ENCODE measurements around the gene ADISSP. TPM values are rescaled to one million over a fixed set of nuclear protein-coding genes. Genes with fewer than 3 reads are reported as not detected.

ADISSP gene
- 10 to 100 TPM in 6 of 9 donors, 1 to 10 TPM in 3; 7.8 to 22.2 (median 13.7) TPM for total RNA-seq
- 10 to 100 TPM in 1 of 2 donors, 1 to 10 TPM in 1; 9.8 to 19.3 TPM for polyA plus RNA-seq
- long read RNA-seq, donor 1, transcript C20orf27-202 (6 exons, 1,886 nt) = major isoform, 23 of 26 reads
- long read RNA-seq, donor 1, partial matches to known transcripts = 3 of 26 reads
- long read RNA-seq, donor 1, other reads (novel, unspliced or antisense) = 0 of 26 reads
- long read RNA-seq, donor 2, transcript C20orf27-202 (6 exons, 1,886 nt) = major isoform, 20 of 26 reads
- long read RNA-seq, donor 2, partial matches to known transcripts = 3 of 26 reads
- long read RNA-seq, donor 2, other reads (novel, unspliced or antisense) = 0 of 26 reads
- long read RNA-seq, donor 3, transcript C20orf27-202 (6 exons, 1,886 nt) = major isoform, 14 of 15 reads
- long read RNA-seq, donor 3, partial matches to known transcripts = 0 of 15 reads
- long read RNA-seq, donor 3, other reads (novel, unspliced or antisense) = 1 of 15 reads

- ATAC-seq = peak; percentile 96 to 98 (median 96)
- Histone ChIP-seq H3K4me1 (peaks cover 0 to 47% (median 22%) of the 10 kb centered on the region in 12 donors), H3K9me3 (no peaks in the 10 kb centered on the region), H3K27me3 (no peaks in the 10 kb centered on the region), H3K27ac (peak within 1 kb of the TSS; percentile 54 to 96 (median 86)), H3K36me3 (no peaks in the 10 kb centered on the region), H3K4me3 (peak within 1 kb of the TSS; percentile 49 to 78 (median 69))
- 0 to 1% (median 1%) methylated on average over 35 to 80 of the region's 80 CpGs for WGBS, 4 donors
- intact Hi-C loops (cut with DNase I) = loop anchor here in 4 of 10 donors (2.0 to 5.0 kb wide), 4 partner anchors 50 to 90 kb away; partner anchors contain the start of gene SIGLEC1 (in 1 of the 4)
- TF ChIP-seq POLR2A (IDR thresholded peaks at IDR 0.05) = peak in 1 of 2 donors; percentile 69
- TF ChIP-seq, protein P1, sequence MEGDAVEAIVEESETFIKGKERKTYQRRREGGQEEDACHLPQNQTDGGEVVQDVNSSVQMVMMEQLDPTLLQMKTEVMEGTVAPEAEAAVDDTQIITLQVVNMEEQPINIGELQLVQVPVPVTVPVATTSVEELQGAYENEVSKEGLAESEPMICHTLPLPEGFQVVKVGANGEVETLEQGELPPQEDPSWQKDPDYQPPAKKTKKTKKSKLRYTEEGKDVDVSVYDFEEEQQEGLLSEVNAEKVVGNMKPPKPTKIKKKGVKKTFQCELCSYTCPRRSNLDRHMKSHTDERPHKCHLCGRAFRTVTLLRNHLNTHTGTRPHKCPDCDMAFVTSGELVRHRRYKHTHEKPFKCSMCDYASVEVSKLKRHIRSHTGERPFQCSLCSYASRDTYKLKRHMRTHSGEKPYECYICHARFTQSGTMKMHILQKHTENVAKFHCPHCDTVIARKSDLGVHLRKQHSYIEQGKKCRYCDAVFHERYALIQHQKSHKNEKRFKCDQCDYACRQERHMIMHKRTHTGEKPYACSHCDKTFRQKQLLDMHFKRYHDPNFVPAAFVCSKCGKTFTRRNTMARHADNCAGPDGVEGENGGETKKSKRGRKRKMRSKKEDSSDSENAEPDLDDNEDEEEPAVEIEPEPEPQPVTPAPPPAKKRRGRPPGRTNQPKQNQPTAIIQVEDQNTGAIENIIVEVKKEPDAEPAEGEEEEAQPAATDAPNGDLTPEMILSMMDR (IDR thresholded peaks at IDR 0.05) = peak in 4 of 12 donors; percentile 21 to 44 (median 28)
- DNase-seq = peak; percentile 99 to 100 (median 99)
These were observed at the start of gene ADISSP for GRCh38 chr20:3767427-3768341. Gene ADISSP (minus strand): TSS chr20:3767753. CDS start chr20:3760100, 7,653 bp downstream.

GRCh38 chr20:3815703-3816315, 48.3 kb upstream of the ADISSP start:
- H3K36me3 ChIP-seq = no peaks in the 10 kb centered on the region
- 75 to 86% (median 77%) methylated on average over 9 of the region's 9 CpGs for WGBS, 4 donors
- TF ChIP-seq POLR2A (IDR thresholded peaks at IDR 0.05) = no peak
- TF ChIP-seq, protein P1 (IDR thresholded peaks at IDR 0.05) = no peak
- H3K27ac ChIP-seq = peak overlapping the region in 1 of 12 donors; percentile 71
- DNase-seq (no peak), ATAC-seq (no peak)
- H3K27me3 ChIP-seq = no peaks in the 10 kb centered on the region
- peaks cover 6 to 66% (median 32%) of the 10 kb centered on the region in 12 donors for H3K4me1 ChIP-seq
- H3K9me3 ChIP-seq = no peaks in the 10 kb centered on the region
- intact Hi-C loops (cut with DNase I) = loop anchor here in 2 of 10 donors (2.0 to 10.0 kb wide), 2 partner anchors 25 to 411 kb away; partner anchors contain the start of gene DNAAF9 (in 1 of the 2)
- H3K4me3 ChIP-seq = no peak overlapping the region

DNA sequence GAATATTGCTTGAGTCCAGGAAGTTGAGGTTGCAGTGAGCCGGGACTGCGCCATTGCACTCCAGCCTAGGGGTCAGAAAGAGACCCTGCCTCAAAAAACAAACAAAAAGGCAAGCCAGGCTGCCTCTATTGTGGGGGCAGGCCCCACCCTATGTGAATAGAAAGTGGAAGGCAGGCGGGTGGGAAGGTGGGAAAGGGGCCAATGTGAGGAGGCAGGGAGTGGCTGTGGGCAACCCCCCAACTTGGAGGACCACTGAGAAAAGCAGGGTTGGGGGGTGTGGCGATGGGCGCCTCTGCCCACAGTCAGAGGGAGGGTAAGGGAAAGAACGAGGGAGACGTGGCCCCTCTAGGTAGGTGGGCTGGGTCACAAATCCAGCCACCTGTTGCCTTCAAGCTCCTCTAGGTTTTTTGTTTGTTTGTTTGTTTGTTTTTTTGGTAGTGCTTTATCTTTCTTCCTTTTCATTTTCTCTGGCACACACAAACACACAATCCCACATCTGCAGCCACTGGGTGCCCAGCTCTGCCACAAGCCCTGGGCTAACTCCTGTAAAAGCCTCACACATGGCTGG, 47.5 kb upstream of the ADISSP start:
- Histone ChIP-seq H3K4me3 (no peak overlapping the region), H3K9me3 (no peaks in the 10 kb centered on the region), H3K4me1 (peaks cover 6 to 73% (median 36%) of the 10 kb centered on the region in 12 donors), H3K36me3 (no peaks in the 10 kb centered on the region), H3K27me3 (no peaks in the 10 kb centered on the region), H3K27ac (peak overlapping the region in 1 of 12 donors; percentile 71)
- intact Hi-C loops (cut with DNase I) = loop anchor here in 1 of 10 donors (10.0 kb wide), 1 partner anchor 410 kb away; the partner anchor contains the start of gene DNAAF9
- 84 to 96% (median 89%) methylated on average over 7 of the region's 7 CpGs for WGBS, 4 donors
- DNase-seq = no peak
- ATAC-seq = no peak
- TF ChIP-seq POLR2A (IDR thresholded peaks at IDR 0.05) = no peak
- TF ChIP-seq, protein P1 (IDR thresholded peaks at IDR 0.05) = no peak

Measured in heart left ventricle (tissue), 16 donors.